ENCODE data around the gene PPP1R14C. TPM values are rescaled to one million over a fixed set of nuclear protein-coding genes. Genes with fewer than 3 reads are reported as not detected.

Gene PPP1R14C
- total and polyA plus RNA-seq, 2 experiments from 2014 or later: 1.1 to 1.4 TPM

- TF ChIP-seq ZNF462 (CRISPR knock-in tag; IDR thresholded peaks at IDR 0.05): no peak
- no peak for TF ChIP-seq ZNF114 (CRISPR knock-in tag; IDR thresholded peaks at IDR 0.05)
- no peak for TF ChIP-seq REST (IDR thresholded peaks at IDR 0.05; ENCODE audit: unreplicated experiment)
Observed at GRCh38 chr6:150281767-150282166, 138.9 kb downstream of the PPP1R14C start (continued).

- ATAC-seq (no peak), DNase-seq (ENCODE audit: low spot score) (no peak)
- H2AFZ ChIP-seq: no peak overlapping the region
- Mint-ChIP-seq H3K36me3 (ENCODE audit: low read depth) (no peaks in the 10 kb centered on the region; the same call in 2 of the 3 replicates), H3K4me1 (no peaks in the 10 kb centered on the region), H3K4me3 (no peak overlapping the region), H3K27me3 (ENCODE audit: insufficient read depth, low read depth, poor library complexity) (peaks cover 3% of the 10 kb centered on the region), H3K9me3 (peaks cover 10% of the 10 kb centered on the region; the same call in 1 of the 3 replicates), H3K27ac (no peak overlapping the region)
- TF ChIP-seq REST (IDR thresholded peaks at IDR 0.05; ENCODE audit: unreplicated experiment): no peak
- TF ChIP-seq ETS1 (IDR thresholded peaks at IDR 0.05): no peak
- TF ChIP-seq EZH2 (IDR thresholded peaks at IDR 0.05; ENCODE audit: low read depth, unreplicated experiment): no peak
- no peak for TF ChIP-seq CREB1 (CRISPR knock-in tag; IDR thresholded peaks at IDR 0.05; ENCODE audit: low read depth)
- no peak for TF ChIP-seq POLR2AphosphoS5 (IDR thresholded peaks at IDR 0.05; ENCODE audit: low read depth)
- H4K20me1 ChIP-seq (replicated peaks; ENCODE audit: insufficient read depth): no peaks in the 10 kb centered on the region
- no peak overlapping the region for H3K4me2 ChIP-seq
- H3K36me3 ChIP-seq (ENCODE audit: insufficient read depth): no peaks in the 10 kb centered on the region
- H3F3A ChIP-seq (replicated peaks; ENCODE audit: low read depth): no peaks in the 10 kb centered on the region
- H3K4me3 ChIP-seq: no peak overlapping the region
- H3K27me3 ChIP-seq (ENCODE audit: insufficient read depth): no peaks in the 10 kb centered on the region
- H3K4me1 ChIP-seq (ENCODE audit: insufficient read depth): no peaks in the 10 kb centered on the region
- H3K79me2 ChIP-seq (replicated peaks; ENCODE audit: insufficient read depth): no peaks in the 10 kb centered on the region
- H3K27ac ChIP-seq (ENCODE audit: low read depth): no peak overlapping the region
- H3K9me2 ChIP-seq (ENCODE audit: insufficient read depth): peaks cover 9% of the 10 kb centered on the region; the same call in 1 of the 2 replicates
Observed at GRCh38 chr6:150282806-150283205, 140.0 kb downstream of the PPP1R14C start.
